HCT116 (cell line): ENCODE results near the gene TGM1. TPM values are rescaled to one million over a fixed set of nuclear protein-coding genes. Genes with fewer than 3 reads are reported as not detected.

Experiments used
- ATAC-seq: fragments of 200-7000 bp; cut with Tn5 transposase; 2 replicates; pipeline ENCODE4 v1.9.1; 2020; ENCODE audit warnings: mild to moderate bottlenecking, moderate library complexity
- BruUV-seq: library from RNA; stranded (reverse); fragments of 400-500 nt; replicated peaks from 2 replicates; lab custom pipeline; 2021; lab: Mats Ljungman, UMichigan
- CTCF ChIA-PET: fragments of 300-600 bp; sonication (Branson Sonifier 250); formaldehyde crosslinking; loops from one replicate; lab custom pipeline; 2021; ENCODE audit warnings: antibody characterized with exemption; lab: Charles Lee
- POLR2A ChIA-PET: fragments of 300-600, 350-600 bp; sonication (Branson Sonifier 250); formaldehyde crosslinking; loops from one replicate; lab custom pipeline; 2021; ENCODE audit warnings: antibody characterized with exemption; lab: Charles Lee
- RAD21 ChIA-PET, 2 experiments: fragments of 300-600 bp; sonication (Branson Sonifier 250); formaldehyde crosslinking; loops; one replicate each; lab custom pipeline; 2023; ENCODE audit warnings: low total read pairs in 2 of 2; ENCODE audit not compliant: uncharacterized antibody in 2 of 2, unreplicated experiment in 2 of 2, low non-redundant PET in 1 of 2; lab: Charles Lee
- DNase-seq: peaks from one replicate; pipeline ENCODE4 v3.0.0-alpha.2; 2010; ENCODE audit warnings: low read depth, low spot score
- H2AFZ ChIP-seq: fragments of 200-600 bp; shearing (Covaris generic), sonication (generic); 2 replicates; pipeline ENCODE4 v1.6.1; 2017; ENCODE audit warnings: low read depth, mixed run types, mixed read lengths, antibody characterized with exemption, low read length; ENCODE audit not compliant: poor library complexity, severe bottlenecking
- H3K27ac ChIP-seq: 2 replicates; pipeline ENCODE4 v1.5.1; 2012; ENCODE audit warnings: low read depth, low read length
- H3K27me3 ChIP-seq: fragments of 200-600 bp; sonication (generic); 2 replicates; pipeline ENCODE4 v1.6.1; 2016; ENCODE audit warnings: mixed run types, low read length, mixed read lengths; ENCODE audit not compliant: insufficient read depth
- H3K36me3 ChIP-seq, 2 experiments: fragments of 200-500 bp in 1 of 2; fragments of 200-600 bp in 1 of 2; sonication (Bioruptor generic) in 1 of 2; sonication (generic) in 1 of 2; 2 replicates each; pipeline versions ENCODE4 v1.5.1 to v1.6.1; 2014 to 2016; ENCODE audit warnings: low read length in 2 of 2, inconsistent platforms in 1 of 2, mixed read lengths in 1 of 2, mixed run types in 1 of 2; ENCODE audit not compliant: insufficient read depth in 2 of 2, control insufficient read depth in 1 of 2
- H3K4me1 ChIP-seq, 2 experiments: fragments of 200-600 bp in 1 of 2; sonication (generic) in 1 of 2; 2 replicates each; pipeline versions ENCODE4 v1.5.1 to v1.6.1; 2012 to 2017; ENCODE audit warnings: low read length in 2 of 2, inconsistent platforms in 1 of 2, mild to moderate bottlenecking in 1 of 2, mixed read lengths in 1 of 2, mixed run types in 1 of 2, moderate library complexity in 1 of 2; ENCODE audit not compliant: insufficient read depth in 2 of 2, control insufficient read depth in 1 of 2
- H3K4me2 ChIP-seq: fragments of 200-600 bp; sonication (generic); 2 replicates; pipeline ENCODE4 v1.6.1; 2017; ENCODE audit warnings: mixed run types, low read length, mixed read lengths
- H3K4me3 ChIP-seq, 2 experiments: fragments of 200-600 bp in 1 of 2; sonication (generic) in 1 of 2; replicated peaks in 1 of 2; 2 replicates each; pipeline ENCODE4 v1.5.1; 2011 to 2016; ENCODE audit warnings: low read length in 2 of 2, control low read depth in 1 of 2, low read depth in 1 of 2, mild to moderate bottlenecking in 1 of 2, mixed read lengths in 1 of 2, mixed run types in 1 of 2
- H3K79me2 ChIP-seq: fragments of 200-600 bp; sonication (generic); 2 replicates; pipeline ENCODE4 v1.6.1; 2017; ENCODE audit warnings: mild to moderate bottlenecking, mixed run types, low read length, moderate library complexity, mixed read lengths; ENCODE audit not compliant: insufficient read depth
- H3K9ac ChIP-seq: fragments of 200-600 bp; sonication (generic); 2 replicates; pipeline ENCODE4 v1.6.1; 2016; ENCODE audit warnings: low read length, mixed read lengths
- H3K9me2 ChIP-seq: fragments of 200-600 bp; sonication (generic), shearing (Covaris generic); 2 replicates; pipeline ENCODE4 v1.6.1; 2017; ENCODE audit warnings: mixed run types, mild to moderate bottlenecking, moderate library complexity; ENCODE audit not compliant: insufficient read depth
- H3K9me3 ChIP-seq, 2 experiments: fragments of 200-500 bp in 1 of 2; fragments of 200-600 bp in 1 of 2; sonication (Bioruptor generic) in 1 of 2; sonication (generic) in 1 of 2; 2 replicates each; pipeline ENCODE4 v1.6.1; 2014 to 2017; ENCODE audit warnings: low read length in 2 of 2, mixed read lengths in 2 of 2, inconsistent platforms in 1 of 2, low read depth in 1 of 2, mild to moderate bottlenecking in 1 of 2, mixed run types in 1 of 2, moderate library complexity in 1 of 2; ENCODE audit not compliant: control insufficient read depth in 1 of 2, insufficient read depth in 1 of 2
- H4K20me1 ChIP-seq: fragments of 200-600 bp; sonication (generic), shearing (Covaris generic); 2 replicates; pipeline ENCODE4 v1.6.1; 2017; ENCODE audit warnings: mixed run types, mild to moderate bottlenecking, moderate library complexity; ENCODE audit not compliant: insufficient read depth
- CBX3 ChIP-seq: IDR thresholded peaks from 2 replicates; pipeline ENCODE4 v1.6.1; 2012; ENCODE audit warnings: low read depth
- EGR1 ChIP-seq: IDR thresholded peaks from 2 replicates; pipeline ENCODE4 v1.6.1; 2012; ENCODE audit warnings: low read depth
- ELF1 ChIP-seq: IDR thresholded peaks from 2 replicates; pipeline ENCODE4 v1.6.1; 2012; ENCODE audit warnings: low read depth, borderline replicate concordance
- EZH2 ChIP-seq: fragments of 200-600 bp; sonication (generic); IDR thresholded peaks from 2 replicates; pipeline ENCODE4 v1.6.1; 2017; ENCODE audit warnings: antibody characterized with exemption, mixed run types
- EZH2phosphoT487 ChIP-seq: fragments of 200-600 bp; IDR thresholded peaks from 2 replicates; pipeline ENCODE4 v1.6.1; 2018; ENCODE audit warnings: antibody characterized with exemption, borderline replicate concordance
- FOSL1 ChIP-seq: IDR thresholded peaks from 2 replicates; pipeline ENCODE4 v1.6.1; 2012; ENCODE audit warnings: low read depth
- JUND ChIP-seq: IDR thresholded peaks from 2 replicates; pipeline ENCODE4 v1.6.1; 2012
- POLR2A ChIP-seq: IDR thresholded peaks from 2 replicates; pipeline ENCODE4 v1.7.0; 2011; ENCODE audit warnings: borderline replicate concordance; ENCODE audit not compliant: insufficient read depth, insufficient read length; ENCODE audit errors: extremely low read depth
- POLR2AphosphoS5 ChIP-seq: IDR thresholded peaks from 2 replicates; pipeline ENCODE4 v1.6.1; 2011; ENCODE audit warnings: mild to moderate bottlenecking, low read depth, low read length, moderate library complexity
- RAD21 ChIP-seq: IDR thresholded peaks from 2 replicates; pipeline ENCODE4 v1.6.1; 2012; ENCODE audit warnings: low read depth, mild to moderate bottlenecking
- SIN3A ChIP-seq: IDR thresholded peaks from 2 replicates; pipeline ENCODE4 v1.6.1; 2012; ENCODE audit warnings: low read depth
- SP1 ChIP-seq: IDR thresholded peaks from 2 replicates; pipeline ENCODE4 v1.6.1; 2012; ENCODE audit warnings: low read depth
- SRF ChIP-seq: IDR thresholded peaks from 2 replicates; pipeline ENCODE4 v1.6.1; 2012; ENCODE audit warnings: low read depth
- TCF7L2 ChIP-seq: IDR thresholded peaks from 2 replicates; pipeline ENCODE4 v1.7.0; 2011; ENCODE audit warnings: borderline replicate concordance, inconsistent platforms; ENCODE audit not compliant: insufficient read depth, insufficient read length; ENCODE audit errors: extremely low read depth
- ZFX ChIP-seq: fragments of 450-650 bp; IDR thresholded peaks from 2 replicates; pipeline ENCODE4 v1.6.1; 2017
- ZNF274 ChIP-seq: fragments of 200-500 bp; sonication (Bioruptor generic); IDR thresholded peaks from 2 replicates; pipeline ENCODE4 v1.6.1; 2014; ENCODE audit warnings: mild to moderate bottlenecking, low read depth, low read length, inconsistent platforms
- intact Hi-C: fragments of 100-400 bp; cut with micrococcal nuclease; formaldehyde crosslinking; loops from 2 replicates; pipeline ENCODE4 v1.10.0; 2022
- total RNA-seq: library from RNA; stranded (reverse); gene quantifications from one replicate; pipeline ENCODE4 v1.2.1, GENCODE V29; 2021; ENCODE audit not compliant: unreplicated experiment
- TF ChIP-seq, protein P1 (sequence below): IDR thresholded peaks from 2 replicates; pipeline ENCODE4 v1.6.1; 2012; ENCODE audit warnings: low read depth
- TF ChIP-seq, protein P2 (sequence below): IDR thresholded peaks from 2 replicates; pipeline ENCODE4 v1.6.1; 2012
- TF ChIP-seq, protein P3 (sequence below), 3 experiments: fragments of 200-600 bp in 1 of 3; sonication (generic) in 1 of 3; IDR thresholded peaks in 2 of 3; conservative IDR thresholded peaks in 1 of 3; 2 replicates each; pipeline ENCODE4 v1.5.1; 2012 to 2017; ENCODE audit warnings: low read depth in 2 of 3, low read length in 2 of 3, antibody characterized with exemption in 1 of 3, borderline replicate concordance in 1 of 3, control low read depth in 1 of 3, mild to moderate bottlenecking in 1 of 3, mixed read lengths in 1 of 3, mixed run types in 1 of 3, moderate library complexity in 1 of 3; ENCODE audit not compliant: insufficient read depth in 1 of 3
- TF ChIP-seq, protein P4 (sequence below): IDR thresholded peaks from 2 replicates; pipeline ENCODE4 v1.6.1; 2012

Gene TGM1
- total RNA-seq, 1 experiment from 2014 or later: 5.6 TPM

DNA sequence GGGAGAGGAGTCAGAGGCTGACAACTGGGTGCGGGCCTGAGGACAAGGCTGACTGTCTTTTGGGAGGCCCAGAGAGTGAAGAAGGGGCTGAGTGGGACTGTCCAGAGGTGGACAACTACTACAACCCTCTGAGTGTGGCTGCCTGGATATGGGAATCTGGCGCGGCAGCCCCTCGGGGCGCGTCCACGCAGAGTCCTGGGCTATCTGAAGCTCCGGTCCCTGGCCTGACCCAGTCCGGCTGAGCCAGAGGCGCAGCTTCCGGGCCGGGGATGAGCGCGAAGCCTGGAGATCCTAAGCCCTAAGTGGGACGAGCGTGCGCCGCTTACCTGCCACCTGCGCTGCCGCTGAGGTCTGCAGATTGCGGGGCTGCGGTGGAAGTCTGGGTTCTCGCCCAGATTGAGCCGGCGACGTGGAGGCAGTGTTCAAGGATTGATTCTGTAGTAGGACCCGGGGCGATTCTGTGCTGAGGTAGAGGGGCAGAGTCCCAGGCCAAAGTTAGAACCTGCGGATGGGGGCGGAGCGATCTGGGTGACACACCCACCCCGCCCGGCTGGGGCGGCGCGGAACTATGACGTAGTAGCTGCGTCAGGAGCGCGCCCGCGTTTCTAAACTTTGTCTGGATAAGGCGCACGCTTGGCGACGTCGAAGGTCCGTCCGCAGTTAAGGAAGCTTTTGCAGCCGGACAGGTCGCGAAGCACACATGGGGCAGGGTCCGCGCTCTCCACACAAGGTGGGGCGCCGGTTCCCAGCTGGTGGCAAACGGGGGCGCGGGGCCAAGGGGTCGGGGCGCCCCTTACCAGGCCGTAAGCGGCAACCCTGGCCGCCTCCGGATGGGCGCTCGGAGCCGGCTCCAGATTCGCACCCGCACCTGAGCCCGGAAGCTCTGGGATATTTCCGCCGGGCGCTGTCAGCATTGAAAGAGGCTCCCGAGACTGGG lies 36.5 kb upstream of the TGM1 start, which contains the start of the genes DHRS1 and NOP9:
TSS of gene DHRS1 (minus strand) at position 526 of the 937 bp plus-strand sequence. CDS start 674 bp downstream, outside the sequence.
TSS of gene NOP9 (plus strand) at position 596 of the 937 bp plus-strand sequence. CDS start at position 701, 105 bp downstream.
- intact Hi-C loops: loop anchor here (5.0 to 10.0 kb wide), 3 partner anchors 242 to 315 kb away; partner anchors contain the start of gene DHRS4L2
- H2AFZ ChIP-seq: no peak within 1 kb of the TSS
- RAD21 ChIA-PET: interaction anchor here (1.0 to 1.8 kb wide), 3 partner anchors 56 to 132 kb away, joined by 3 to 9 read pairs (median 4); partner anchors contain the start of gene TINF2 (in 2 of the 2)
- peaks cover 32 to 40% of the 10 kb centered on the region in 2 experiments for H3K36me3 ChIP-seq
- CTCF ChIA-PET: interaction anchor here (0.6 to 4.7 kb wide), 11 partner anchors 8 to 668 kb away, joined by 3 to 71 read pairs (median 4); partner anchors contain the start of genes CIDEB, MDP1, RABGGTA and TINF2
- BruUV-seq: TSS peak; percentile 76
- H4K20me1 ChIP-seq: no peaks in the 10 kb centered on the region
- H3K79me2 ChIP-seq: peaks cover 28% of the 10 kb centered on the region
- POLR2A ChIA-PET: interaction anchor here (0.8 to 3.7 kb wide), 6 partner anchors 9 to 206 kb away, joined by 3 to 30 read pairs (median 3); partner anchors contain the start of genes CHMP4A, KHNYN, PCK2 and RABGGTA
- DNase-seq (peak; percentile 86), ATAC-seq (peak; percentile 76)
- peak within 1 kb of the TSS; percentile 95 for H3K4me2 ChIP-seq
- peak within 1 kb of the TSS; percentile 79 for H3K9ac ChIP-seq
- no peaks in the 10 kb centered on the region for H3K9me3 ChIP-seq
- no peaks in the 10 kb centered on the region for H3K9me2 ChIP-seq
- H3K27me3 ChIP-seq: no peaks in the 10 kb centered on the region
- peaks cover 17 to 31% of the 10 kb centered on the region in 2 experiments for H3K4me1 ChIP-seq
- H3K4me3 ChIP-seq: peak within 1 kb of the TSS; percentile 66 to 80
- peak within 1 kb of the TSS; percentile 77 for H3K27ac ChIP-seq
- no peak for TF ChIP-seq EZH2
- TF ChIP-seq FOSL1: no peak
- TF ChIP-seq POLR2A: peak; percentile 67
- no peak; the same call in 1 of the 2 replicates for TF ChIP-seq ELF1
- TF ChIP-seq ZFX: peak; percentile 62
- no peak for TF ChIP-seq ZNF274
- peak; percentile 36 for TF ChIP-seq TCF7L2
- 0 out of 2 replicates have a peak, but pooled peaks have one; percentile 36 for TF ChIP-seq CBX3
- no peak for TF ChIP-seq EGR1
- peak; percentile 97 for TF ChIP-seq SRF
- TF ChIP-seq RAD21: no peak
- no peak for TF ChIP-seq JUND
- TF ChIP-seq EZH2phosphoT487: no peak
- peak; percentile 66 for TF ChIP-seq SP1
- TF ChIP-seq, protein P1, sequence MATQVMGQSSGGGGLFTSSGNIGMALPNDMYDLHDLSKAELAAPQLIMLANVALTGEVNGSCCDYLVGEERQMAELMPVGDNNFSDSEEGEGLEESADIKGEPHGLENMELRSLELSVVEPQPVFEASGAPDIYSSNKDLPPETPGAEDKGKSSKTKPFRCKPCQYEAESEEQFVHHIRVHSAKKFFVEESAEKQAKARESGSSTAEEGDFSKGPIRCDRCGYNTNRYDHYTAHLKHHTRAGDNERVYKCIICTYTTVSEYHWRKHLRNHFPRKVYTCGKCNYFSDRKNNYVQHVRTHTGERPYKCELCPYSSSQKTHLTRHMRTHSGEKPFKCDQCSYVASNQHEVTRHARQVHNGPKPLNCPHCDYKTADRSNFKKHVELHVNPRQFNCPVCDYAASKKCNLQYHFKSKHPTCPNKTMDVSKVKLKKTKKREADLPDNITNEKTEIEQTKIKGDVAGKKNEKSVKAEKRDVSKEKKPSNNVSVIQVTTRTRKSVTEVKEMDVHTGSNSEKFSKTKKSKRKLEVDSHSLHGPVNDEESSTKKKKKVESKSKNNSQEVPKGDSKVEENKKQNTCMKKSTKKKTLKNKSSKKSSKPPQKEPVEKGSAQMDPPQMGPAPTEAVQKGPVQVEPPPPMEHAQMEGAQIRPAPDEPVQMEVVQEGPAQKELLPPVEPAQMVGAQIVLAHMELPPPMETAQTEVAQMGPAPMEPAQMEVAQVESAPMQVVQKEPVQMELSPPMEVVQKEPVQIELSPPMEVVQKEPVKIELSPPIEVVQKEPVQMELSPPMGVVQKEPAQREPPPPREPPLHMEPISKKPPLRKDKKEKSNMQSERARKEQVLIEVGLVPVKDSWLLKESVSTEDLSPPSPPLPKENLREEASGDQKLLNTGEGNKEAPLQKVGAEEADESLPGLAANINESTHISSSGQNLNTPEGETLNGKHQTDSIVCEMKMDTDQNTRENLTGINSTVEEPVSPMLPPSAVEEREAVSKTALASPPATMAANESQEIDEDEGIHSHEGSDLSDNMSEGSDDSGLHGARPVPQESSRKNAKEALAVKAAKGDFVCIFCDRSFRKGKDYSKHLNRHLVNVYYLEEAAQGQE: no peak
- TF ChIP-seq SIN3A: peak; percentile 92
- TF ChIP-seq, protein P2, sequence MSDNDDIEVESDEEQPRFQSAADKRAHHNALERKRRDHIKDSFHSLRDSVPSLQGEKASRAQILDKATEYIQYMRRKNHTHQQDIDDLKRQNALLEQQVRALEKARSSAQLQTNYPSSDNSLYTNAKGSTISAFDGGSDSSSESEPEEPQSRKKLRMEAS: peak; percentile 84
- TF ChIP-seq, protein P3, sequence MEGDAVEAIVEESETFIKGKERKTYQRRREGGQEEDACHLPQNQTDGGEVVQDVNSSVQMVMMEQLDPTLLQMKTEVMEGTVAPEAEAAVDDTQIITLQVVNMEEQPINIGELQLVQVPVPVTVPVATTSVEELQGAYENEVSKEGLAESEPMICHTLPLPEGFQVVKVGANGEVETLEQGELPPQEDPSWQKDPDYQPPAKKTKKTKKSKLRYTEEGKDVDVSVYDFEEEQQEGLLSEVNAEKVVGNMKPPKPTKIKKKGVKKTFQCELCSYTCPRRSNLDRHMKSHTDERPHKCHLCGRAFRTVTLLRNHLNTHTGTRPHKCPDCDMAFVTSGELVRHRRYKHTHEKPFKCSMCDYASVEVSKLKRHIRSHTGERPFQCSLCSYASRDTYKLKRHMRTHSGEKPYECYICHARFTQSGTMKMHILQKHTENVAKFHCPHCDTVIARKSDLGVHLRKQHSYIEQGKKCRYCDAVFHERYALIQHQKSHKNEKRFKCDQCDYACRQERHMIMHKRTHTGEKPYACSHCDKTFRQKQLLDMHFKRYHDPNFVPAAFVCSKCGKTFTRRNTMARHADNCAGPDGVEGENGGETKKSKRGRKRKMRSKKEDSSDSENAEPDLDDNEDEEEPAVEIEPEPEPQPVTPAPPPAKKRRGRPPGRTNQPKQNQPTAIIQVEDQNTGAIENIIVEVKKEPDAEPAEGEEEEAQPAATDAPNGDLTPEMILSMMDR (IDR thresholded peaks at IDR 0.05 in 2 of 3, conservative IDR thresholded peaks at IDR 0.05 in 1 of 3; ENCODE audit: borderline replicate concordance in 1 of 3, insufficient read depth in 1 of 3, low read depth in 2 of 3, low read length in 2 of 3): no peak
- peak; percentile 90 for TF ChIP-seq POLR2AphosphoS5
- TF ChIP-seq, protein P4, sequence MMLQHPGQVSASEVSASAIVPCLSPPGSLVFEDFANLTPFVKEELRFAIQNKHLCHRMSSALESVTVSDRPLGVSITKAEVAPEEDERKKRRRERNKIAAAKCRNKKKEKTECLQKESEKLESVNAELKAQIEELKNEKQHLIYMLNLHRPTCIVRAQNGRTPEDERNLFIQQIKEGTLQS: no peak
